ENCODE results near the gene TSC2.

The TSC2 gene

GRCh38 chr16:2046893-2047329 lies 874 bp upstream of the TSC2 start:
- Histone ChIP-seq H3K36me3 (peaks cover 19% of the 10 kb centered on the region), H3K9me3 (no peaks in the 10 kb centered on the region), H3K4me1 (ENCODE audit: control insufficient read depth in 1 of 2, insufficient read depth in 1 of 2, low read depth in 1 of 2, low read length in 1 of 2) (peaks cover 13 to 17% of the 10 kb centered on the region in 2 experiments), H3K4me3 (ENCODE audit: low read depth in 1 of 2, low read length in 1 of 2) (peak overlapping the region; percentile 86 to 89), H3K27me3 (peaks cover 14% of the 10 kb centered on the region), H3K27ac (no peak overlapping the region)
- TF ChIP-seq CTCF (IDR thresholded peaks at IDR 0.05): no peak

- H3K36me3 ChIP-seq: peaks cover 32% of the 10 kb centered on the region
- H3K27me3 ChIP-seq: peaks cover 14% of the 10 kb centered on the region
- H3K9me3 ChIP-seq: no peaks in the 10 kb centered on the region
- peaks cover 13 to 17% of the 10 kb centered on the region in 2 experiments for H3K4me1 ChIP-seq (ENCODE audit: control insufficient read depth in 1 of 2, insufficient read depth in 1 of 2, low read depth in 1 of 2, low read length in 1 of 2)
- peak overlapping the region; percentile 86 to 89 for H3K4me3 ChIP-seq (ENCODE audit: low read depth in 1 of 2, low read length in 1 of 2)
- TF ChIP-seq CTCF (IDR thresholded peaks at IDR 0.05): no peak
- peak overlapping the region; percentile 66 for H3K27ac ChIP-seq
These were observed 345 bp downstream of the TSC2 start for GRCh38 chr16:2048116-2048543.

GRCh38 chr16:2053211-2053610 lies 5.4 kb downstream of the TSC2 start:
- H3K4me3 ChIP-seq (ENCODE audit: low read depth in 1 of 2, low read length in 1 of 2): no peak overlapping the region
- H3K27me3 ChIP-seq: no peaks in the 10 kb centered on the region
- H3K4me1 ChIP-seq (ENCODE audit: control insufficient read depth in 1 of 2, insufficient read depth in 1 of 2, low read depth in 1 of 2, low read length in 1 of 2): peaks cover 6 to 8% of the 10 kb centered on the region in 2 experiments
- H3K36me3 ChIP-seq: peaks cover 79% of the 10 kb centered on the region
- TF ChIP-seq CTCF (IDR thresholded peaks at IDR 0.05): no peak
- H3K9me3 ChIP-seq: no peaks in the 10 kb centered on the region
- no peak overlapping the region for H3K27ac ChIP-seq

- no peak for TF ChIP-seq CTCF (IDR thresholded peaks at IDR 0.05)
- Histone ChIP-seq H3K4me3 (ENCODE audit: low read depth in 1 of 2, low read length in 1 of 2) (no peak overlapping the region), H3K36me3 (peaks cover 86% of the 10 kb centered on the region)
These were observed 6.1 kb downstream of the TSC2 start for GRCh38 chr16:2053897-2054296.

GRCh38 chr16:2054543-2055245 lies 6.9 kb downstream of the TSC2 start:
- Histone ChIP-seq H3K27ac (no peak overlapping the region), H3K27me3 (no peaks in the 10 kb centered on the region), H3K4me1 (ENCODE audit: control insufficient read depth in 1 of 2, insufficient read depth in 1 of 2, low read depth in 1 of 2, low read length in 1 of 2) (no peaks in the 10 kb centered on the region), H3K4me3 (ENCODE audit: low read depth in 1 of 2, low read length in 1 of 2) (no peak overlapping the region), H3K36me3 (peaks cover 90% of the 10 kb centered on the region), H3K9me3 (no peaks in the 10 kb centered on the region)
- no peak for TF ChIP-seq CTCF (IDR thresholded peaks at IDR 0.05)

More at GRCh38 chr16:2053897-2054296, 6.1 kb downstream of the TSC2 start:
- H3K27ac ChIP-seq: no peak overlapping the region
- no peaks in the 10 kb centered on the region for H3K27me3 ChIP-seq
- no peaks in the 10 kb centered on the region for H3K9me3 ChIP-seq
- peaks cover 0 to 2% of the 10 kb centered on the region in 2 experiments for H3K4me1 ChIP-seq (ENCODE audit: control insufficient read depth in 1 of 2, insufficient read depth in 1 of 2, low read depth in 1 of 2, low read length in 1 of 2)

Measured in neutrophil (primary cell).